GM19328 (cell line): Measurements from ENCODE around the gene GAS2L3.
A peak's percentile ranks its signal among the peaks of the same experiment; 100 is the strongest.
"Not testable (repeated sequence)": the region's sequence is repeated elsewhere in the genome, so short reads cannot be mapped to it uniquely, and the experiment has no call there.

Source experiments
- ATAC-seq: cut with Tn5 transposase; IDR thresholded peaks from one replicate; pipeline ENCODE4 v1.9.1; 2021; ENCODE audit warnings: mild to moderate bottlenecking, moderate library complexity; ENCODE audit not compliant: unreplicated experiment

GAS2L3 gene

GRCh38 chr12:100573292-100574186 is at the start of gene GAS2L3:
TSS of gene GAS2L3 (plus strand) at chr12:100573684. CDS start at chr12:100594905, 21,221 bp downstream.
- peak; percentile 98 for ATAC-seq

GRCh38 chr12:100528034-100528433 is 45.5 kb upstream of the GAS2L3 start:
- ATAC-seq, result no peak

- ATAC-seq, result no peak
These were observed 44.9 kb upstream of the GAS2L3 start for GRCh38 chr12:100528471-100529127.

GRCh38 chr12:100529756-100530350 is 43.6 kb upstream of the GAS2L3 start:
- ATAC-seq, result no peak

- no peak for ATAC-seq
These were observed 40.1 kb upstream of the GAS2L3 start for GRCh38 chr12:100533376-100533775.

GRCh38 chr12:100534625-100535227 is 38.8 kb upstream of the GAS2L3 start:
- ATAC-seq, result no peak

GRCh38 chr12:100539202-100539601 is 34.3 kb upstream of the GAS2L3 start:
- no peak for ATAC-seq

GRCh38 chr12:100544165-100544564 is 29.3 kb upstream of the GAS2L3 start:
- ATAC-seq, result no peak

- no peak for ATAC-seq
These were observed 28.4 kb upstream of the GAS2L3 start for GRCh38 chr12:100545092-100545491.

- no peak for ATAC-seq
These were observed 19.5 kb upstream of the GAS2L3 start for GRCh38 chr12:100553936-100554335.

GRCh38 chr12:100554608-100555077 is 18.8 kb upstream of the GAS2L3 start:
- ATAC-seq, result no peak

- no peak for ATAC-seq
These were observed 17.8 kb upstream of the GAS2L3 start for GRCh38 chr12:100555722-100556121.

- ATAC-seq, result no peak
These were observed 16.1 kb upstream of the GAS2L3 start for GRCh38 chr12:100557357-100557756.

GRCh38 chr12:100559261-100559660 is 14.2 kb upstream of the GAS2L3 start:
- ATAC-seq, result not testable (repeated sequence)

GRCh38 chr12:100564090-100564489 is 9.4 kb upstream of the GAS2L3 start:
- ATAC-seq, result no peak

GRCh38 chr12:100564905-100565467 is 8.5 kb upstream of the GAS2L3 start:
- ATAC-seq, result no peak

- no peak for ATAC-seq
These were observed 7.4 kb upstream of the GAS2L3 start for GRCh38 chr12:100565987-100566545.

- ATAC-seq, result peak; percentile 95
These were observed 6.4 kb upstream of the GAS2L3 start for GRCh38 chr12:100566887-100567637.

- ATAC-seq, result peak; percentile 21
These were observed 5.5 kb upstream of the GAS2L3 start for GRCh38 chr12:100567945-100568344.

- no peak for ATAC-seq
These were observed 1.3 kb upstream of the GAS2L3 start for GRCh38 chr12:100572184-100572583.
